Inflammatory macrophage treated with lipopolysaccharide for 4 hours (primary cell): ENCODE measurements around the gene KIFBP.
"Not testable (repeated sequence)": the region's sequence is repeated elsewhere in the genome, so short reads cannot be mapped to it uniquely, and the experiment has no call there.

Source experiments
- DNase-seq: peaks from one replicate; pipeline ENCODE4 v3.0.0-alpha.2; 2020

Gene KIFBP

GRCh38 chr10:69004821-69005220 is 16.2 kb downstream of the KIFBP start:
- peak; percentile 77 for DNase-seq

- DNase-seq: no peak
Measured at GRCh38 chr10:69005704-69006485, 17.3 kb downstream of the KIFBP start.

GRCh38 chr10:69007260-69007659 is 18.7 kb downstream of the KIFBP start:
- peak; percentile 20 for DNase-seq

DNA sequence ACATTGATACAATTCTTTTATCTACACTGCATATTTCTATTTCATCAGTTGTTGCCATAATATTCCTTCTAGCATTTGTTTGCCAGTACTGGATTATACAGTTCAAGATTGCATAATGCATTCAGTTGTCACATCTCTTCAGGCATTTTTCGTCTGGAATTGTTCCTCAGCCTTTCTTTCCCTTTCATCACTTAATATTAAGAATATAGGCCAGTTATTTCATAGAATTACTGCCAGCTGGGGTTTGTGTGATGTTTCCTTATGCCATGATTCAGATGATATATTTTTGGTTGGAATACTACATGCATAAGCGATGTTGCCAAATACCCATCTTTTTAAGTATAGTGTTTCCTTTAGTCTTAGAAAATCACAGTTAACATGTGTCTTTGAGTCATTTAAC is 20.8 kb downstream of the KIFBP start:
- no peak for DNase-seq

GRCh38 chr10:69010151-69010640 is 21.6 kb downstream of the KIFBP start:
- no peak for DNase-seq

DNA sequence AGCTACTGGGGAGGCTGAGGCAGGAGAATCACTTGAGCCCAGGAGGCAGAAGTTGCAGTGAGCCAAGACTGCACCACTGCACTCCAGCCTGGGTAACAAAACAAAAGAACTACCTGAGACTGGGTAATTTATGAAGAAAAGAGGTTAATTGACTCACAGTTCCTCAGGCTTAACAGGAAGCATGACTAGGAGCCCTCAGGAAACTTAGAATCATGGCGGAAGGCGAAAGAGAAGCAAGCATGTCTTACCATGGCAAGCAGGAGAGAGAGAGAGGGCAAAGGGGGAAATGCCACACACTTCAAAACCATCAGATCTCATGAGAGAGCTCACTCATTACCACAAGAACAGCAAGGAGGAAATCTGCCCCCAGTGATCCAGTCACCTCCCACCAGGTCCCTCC is 24.2 kb downstream of the KIFBP start:
- peak; percentile 28 for DNase-seq

DNA sequence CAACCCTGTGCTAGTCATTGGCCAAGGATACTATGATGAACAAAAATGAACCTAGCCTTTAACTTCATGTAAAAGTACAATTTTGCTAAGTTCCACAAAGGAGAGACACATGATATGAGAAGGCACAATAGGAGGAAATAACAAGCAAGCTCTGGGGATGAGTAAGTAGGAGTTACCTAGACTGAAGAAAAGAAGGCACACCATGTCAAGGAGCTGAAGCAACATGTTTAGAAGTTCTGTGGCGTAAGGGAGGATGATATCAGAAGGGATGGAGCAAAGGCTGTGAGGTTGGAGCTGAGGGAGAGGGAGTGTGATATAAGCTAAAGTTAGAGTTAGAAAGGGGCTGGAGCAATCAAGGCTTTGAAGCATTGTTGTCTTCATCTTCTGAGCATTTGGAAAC is 25.6 kb downstream of the KIFBP start:
- DNase-seq: peak; percentile 25

GRCh38 chr10:69018613-69019012 is 30.0 kb downstream of the KIFBP start:
- no peak for DNase-seq

DNA sequence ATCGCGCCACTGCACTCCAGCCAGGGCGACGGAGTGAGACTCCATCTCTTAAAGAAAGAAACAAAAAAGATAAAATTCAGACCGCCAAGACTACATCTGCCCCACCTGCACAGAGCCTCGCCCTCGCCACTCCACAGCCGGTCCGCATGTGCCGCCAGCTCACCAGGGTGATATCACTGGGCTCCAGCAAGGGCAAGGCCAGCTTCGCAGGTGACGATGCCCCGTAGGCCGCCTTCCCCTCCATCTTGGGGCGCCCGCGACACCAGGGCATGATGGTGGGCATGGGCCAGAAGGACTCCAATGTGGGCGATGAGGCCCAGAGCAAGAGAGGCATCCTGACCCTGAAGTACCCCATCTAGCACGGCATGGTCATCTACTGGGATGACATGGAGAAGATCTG is 34.0 kb downstream of the KIFBP start:
- DNase-seq: no peak

DNA sequence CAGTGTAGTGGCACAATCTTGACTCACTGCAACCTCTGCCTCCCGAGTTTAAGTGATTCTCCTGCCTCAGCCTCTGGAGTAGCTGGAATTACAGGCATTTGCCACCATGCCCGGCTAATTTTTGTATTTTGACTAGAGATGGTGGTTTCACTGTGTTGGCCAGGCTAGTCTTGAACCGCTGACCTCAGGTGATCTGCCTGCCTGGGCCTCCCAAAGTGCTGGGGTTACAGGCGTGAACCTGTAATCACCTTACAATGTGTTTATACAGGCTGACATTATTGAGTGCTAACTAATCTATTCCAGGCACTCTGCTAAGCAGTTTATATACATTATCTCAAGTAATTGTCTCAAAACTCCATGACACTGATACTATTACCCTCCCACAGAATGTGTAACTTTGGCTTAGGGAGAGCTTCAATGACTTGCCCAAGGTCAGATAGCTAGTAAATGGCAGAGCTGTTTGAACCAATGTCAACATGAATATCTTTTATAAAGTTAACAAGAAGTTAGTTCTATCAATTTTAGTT is 36.8 kb downstream of the KIFBP start:
- DNase-seq: no peak

GRCh38 chr10:69033256-69033655 is 44.7 kb downstream of the KIFBP start:
- DNase-seq: no peak

GRCh38 chr10:69037489-69037888 is 48.9 kb downstream of the KIFBP start:
- DNase-seq: no peak

DNA sequence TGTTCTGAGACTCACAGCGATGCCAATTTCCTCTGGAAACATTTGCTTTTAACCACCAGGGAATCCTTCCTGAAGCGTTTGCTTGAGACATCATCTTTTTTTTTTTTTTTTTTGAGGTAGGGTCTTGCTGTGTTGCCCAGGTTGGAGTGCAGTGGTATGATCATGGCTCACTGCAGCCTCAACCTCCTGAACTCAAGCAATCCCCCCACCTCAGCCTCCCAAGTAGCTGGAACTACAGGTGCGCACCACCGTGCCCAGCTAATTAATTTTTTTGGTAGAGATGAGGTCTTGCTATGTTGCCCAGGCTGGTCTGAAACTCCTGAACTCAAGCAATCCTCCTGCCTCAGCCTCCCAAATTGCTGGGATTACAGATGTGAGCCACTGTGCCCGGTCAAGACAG is 52.3 kb downstream of the KIFBP start:
- DNase-seq: not testable (repeated sequence)

DNA sequence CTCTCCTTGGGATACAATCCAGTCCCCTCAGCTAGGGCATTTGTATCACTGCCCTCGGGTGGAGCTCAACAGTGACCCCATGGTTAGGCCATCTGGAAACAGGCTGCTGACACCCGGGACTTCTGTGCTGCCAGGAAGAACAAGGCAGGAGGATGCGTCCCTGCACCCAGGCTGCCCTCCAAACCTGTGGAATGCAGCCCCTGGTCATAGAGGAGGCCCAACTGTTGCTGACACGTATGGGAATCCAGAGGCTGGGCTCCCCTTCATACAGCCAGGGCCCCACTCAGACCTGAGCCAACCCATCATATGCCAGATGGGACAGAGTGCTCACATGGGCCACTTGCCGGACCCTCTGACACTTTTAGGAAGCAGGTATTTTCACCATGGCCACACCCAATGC is 53.8 kb downstream of the KIFBP start:
- no peak for DNase-seq

GRCh38 chr10:69042838-69043237 is 54.2 kb downstream of the KIFBP start:
- no peak for DNase-seq

DNA sequence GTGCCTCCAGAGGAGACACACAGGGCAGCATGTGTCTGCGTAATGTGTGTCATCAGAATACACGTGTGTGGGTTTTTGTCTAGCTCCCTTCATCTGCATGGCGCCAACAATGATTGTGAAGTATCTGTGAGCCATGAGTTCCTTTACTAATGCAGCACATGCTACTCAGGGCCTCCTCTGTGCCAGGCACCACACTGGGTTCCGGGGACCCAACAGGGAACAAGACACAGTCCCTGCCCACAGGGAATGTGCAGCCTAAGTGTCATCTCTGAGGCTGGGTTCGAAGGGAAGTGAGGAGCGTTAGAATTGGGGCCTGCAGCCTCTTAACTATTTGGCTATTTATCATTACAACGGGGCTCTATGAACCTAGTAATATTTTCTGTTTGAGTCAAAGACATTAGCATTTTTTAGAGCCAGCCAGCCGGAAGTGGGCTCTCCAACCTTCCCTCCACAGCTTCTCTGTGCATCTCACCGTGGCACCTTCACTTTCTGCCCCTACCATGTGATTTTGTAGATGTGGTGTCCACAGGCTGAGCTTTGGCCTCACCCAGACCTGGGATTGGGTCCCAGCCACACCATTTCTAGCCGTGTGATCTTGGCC is 55.4 kb downstream of the KIFBP start:
- peak; percentile 64 for DNase-seq

DNA sequence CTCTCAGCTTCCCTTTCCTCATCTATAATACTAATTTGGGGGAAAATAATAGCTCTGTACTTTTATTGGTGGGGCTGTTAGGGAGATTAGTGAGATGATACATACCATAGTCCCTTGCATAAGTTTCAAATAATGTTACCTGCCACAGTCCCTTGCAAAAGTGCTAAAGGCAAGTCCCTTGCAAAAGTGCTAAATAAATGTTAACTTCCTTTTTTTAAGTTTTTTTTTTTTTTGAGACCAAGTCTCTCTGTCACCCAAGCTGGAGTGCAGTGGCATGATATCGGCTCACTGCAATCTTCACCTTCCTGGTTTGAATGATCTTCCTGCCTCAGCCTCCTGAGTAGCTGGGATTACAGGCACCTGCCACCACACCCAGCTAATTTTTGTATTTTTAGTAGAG is 55.9 kb downstream of the KIFBP start:
- DNase-seq: peak; percentile 80

DNA sequence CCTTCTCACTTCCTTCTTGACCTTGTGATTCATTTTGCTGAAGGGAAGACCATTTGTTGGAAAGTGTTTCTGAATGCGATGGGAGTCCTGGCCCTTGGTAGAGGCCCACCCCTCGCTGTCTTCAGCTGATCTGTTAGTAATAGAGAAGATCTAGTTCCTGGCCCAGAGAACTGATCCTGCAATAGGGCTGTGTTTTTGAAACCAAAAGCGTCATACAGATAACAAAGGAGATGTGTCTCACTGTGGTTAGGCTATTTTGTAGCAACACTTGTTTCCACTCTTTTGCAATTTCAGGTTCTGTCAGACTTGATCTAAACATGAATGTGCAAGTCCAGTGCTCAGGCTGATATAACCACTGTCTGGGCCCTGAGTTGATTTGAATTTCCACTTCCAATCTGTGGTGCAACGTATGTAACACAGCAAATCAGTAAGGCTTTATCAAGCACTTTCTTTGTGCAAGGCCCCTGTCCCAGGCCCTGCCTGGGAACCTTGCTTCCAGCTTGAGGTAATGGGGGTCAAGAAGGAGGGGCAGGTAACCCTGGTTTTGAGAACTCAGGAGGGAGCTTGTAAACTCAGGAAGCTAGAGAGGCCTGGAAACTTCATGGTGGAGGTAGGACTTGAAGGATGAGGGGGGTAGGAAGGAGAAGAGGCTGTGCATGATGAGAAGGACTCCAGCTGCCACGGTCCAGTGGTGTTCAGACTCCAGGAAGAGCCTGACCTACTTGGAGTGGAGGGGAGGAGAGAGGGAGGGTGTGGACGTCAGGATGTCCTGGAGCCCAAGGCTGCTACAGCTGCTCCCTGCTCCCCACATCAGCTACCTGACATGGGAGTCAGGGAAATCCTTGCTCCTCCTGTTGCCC is 57.1 kb downstream of the KIFBP start:
- peak; percentile 100 for DNase-seq

GRCh38 chr10:69047111-69047832 is 58.7 kb downstream of the KIFBP start:
- peak; percentile 75 for DNase-seq

- DNase-seq: peak; percentile 99
Measured at GRCh38 chr10:69048103-69048502, 59.5 kb downstream of the KIFBP start.

DNA sequence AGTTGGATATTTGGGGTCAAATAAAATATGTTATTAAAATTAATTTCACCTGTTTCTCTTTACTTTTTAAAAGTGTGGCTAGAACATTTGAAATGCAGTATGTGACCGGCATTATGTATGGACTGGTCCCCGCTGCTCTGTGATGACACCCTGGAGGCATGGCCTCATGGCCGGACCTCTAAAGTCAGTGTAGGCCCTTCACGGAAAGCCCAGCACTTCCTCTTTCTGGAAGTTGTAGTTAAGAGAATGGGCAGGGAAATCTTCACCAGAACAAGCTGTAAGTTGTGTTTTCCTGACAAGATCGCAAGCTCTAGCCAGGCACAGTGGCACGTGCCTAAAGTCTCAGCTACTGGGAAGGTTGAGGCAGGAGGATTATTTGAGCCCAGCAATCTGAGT is 61.0 kb downstream of the KIFBP start:
- DNase-seq: peak; percentile 95

GRCh38 chr10:69051303-69051702 is 62.7 kb downstream of the KIFBP start:
- peak; percentile 97 for DNase-seq
